IMR-90 (cell line): ENCODE measurements around the gene DRAP1.

Source experiments
- BHLHE40 ChIP-seq: fragments of 150-350 bp; IDR thresholded peaks from 2 replicates; pipeline ENCODE4 v1.6.1; 2016; ENCODE audit warnings: mild to moderate bottlenecking, low read depth, low read length
- POLR2A ChIP-seq: IDR thresholded peaks from 2 replicates; pipeline ENCODE4 v1.6.1; 2012; ENCODE audit warnings: mild to moderate bottlenecking, low read depth, low read length
- RAD21 ChIP-seq: IDR thresholded peaks from 2 replicates; pipeline ENCODE4 v1.6.1; 2012; ENCODE audit warnings: low read length, improper control_type of control experiment
- SMC3 ChIP-seq: fragments of 150-350 bp; IDR thresholded peaks from 2 replicates; pipeline ENCODE4 v1.6.1; 2016; ENCODE audit warnings: low read depth, mild to moderate bottlenecking, antibody characterized with exemption, low read length, moderate library complexity
- TF ChIP-seq, protein P1 (sequence below): conservative IDR thresholded peaks from 2 replicates; pipeline ENCODE4 v1.5.1; 2012; ENCODE audit warnings: mild to moderate bottlenecking, low read depth, low read length, improper control_type of control experiment

DNA sequence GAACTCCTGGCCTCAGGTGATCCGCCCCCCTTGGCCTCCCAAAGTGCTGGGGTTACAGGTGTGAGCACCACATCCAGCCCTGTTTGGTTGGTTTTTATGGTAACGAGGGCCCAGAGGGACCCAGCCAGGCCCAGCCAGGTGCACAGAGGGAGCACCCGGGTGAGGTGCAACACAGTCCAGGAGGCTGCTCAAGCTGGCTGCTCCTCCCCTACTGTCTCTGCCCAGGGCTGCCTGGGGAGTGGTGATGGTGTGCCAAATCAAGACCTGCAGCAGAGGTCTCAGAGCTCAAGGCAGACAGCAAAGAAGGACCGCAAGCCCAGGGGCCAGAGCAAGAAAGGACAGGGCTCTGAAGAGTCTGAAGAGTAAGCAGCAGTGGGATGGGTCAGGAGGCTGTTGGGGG is 27.4 kb downstream of the DRAP1 start:
- TF ChIP-seq BHLHE40 (no peak), POLR2A (no peak), RAD21 (no peak), SMC3 (no peak)
- TF ChIP-seq, protein P1, sequence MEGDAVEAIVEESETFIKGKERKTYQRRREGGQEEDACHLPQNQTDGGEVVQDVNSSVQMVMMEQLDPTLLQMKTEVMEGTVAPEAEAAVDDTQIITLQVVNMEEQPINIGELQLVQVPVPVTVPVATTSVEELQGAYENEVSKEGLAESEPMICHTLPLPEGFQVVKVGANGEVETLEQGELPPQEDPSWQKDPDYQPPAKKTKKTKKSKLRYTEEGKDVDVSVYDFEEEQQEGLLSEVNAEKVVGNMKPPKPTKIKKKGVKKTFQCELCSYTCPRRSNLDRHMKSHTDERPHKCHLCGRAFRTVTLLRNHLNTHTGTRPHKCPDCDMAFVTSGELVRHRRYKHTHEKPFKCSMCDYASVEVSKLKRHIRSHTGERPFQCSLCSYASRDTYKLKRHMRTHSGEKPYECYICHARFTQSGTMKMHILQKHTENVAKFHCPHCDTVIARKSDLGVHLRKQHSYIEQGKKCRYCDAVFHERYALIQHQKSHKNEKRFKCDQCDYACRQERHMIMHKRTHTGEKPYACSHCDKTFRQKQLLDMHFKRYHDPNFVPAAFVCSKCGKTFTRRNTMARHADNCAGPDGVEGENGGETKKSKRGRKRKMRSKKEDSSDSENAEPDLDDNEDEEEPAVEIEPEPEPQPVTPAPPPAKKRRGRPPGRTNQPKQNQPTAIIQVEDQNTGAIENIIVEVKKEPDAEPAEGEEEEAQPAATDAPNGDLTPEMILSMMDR = no peak
